MM.1S (cell line): Measurements from ENCODE around the gene SYT9.

Source experiments
- CTCF ChIP-seq: fragments of 300-600 bp; sonication (generic); IDR thresholded peaks from 2 replicates; pipeline ENCODE4 v1.5.1; 2016; ENCODE audit warnings: antibody characterized with exemption, low read length, mixed read lengths
- EZH2 ChIP-seq: fragments of 300-600 bp; sonication (generic); optimal IDR thresholded peaks from 2 replicates; pipeline ENCODE3; 2017; ENCODE audit warnings: low read depth, mild to moderate bottlenecking, antibody characterized with exemption, low read length, mixed read lengths
- EZH2phosphoT487 ChIP-seq: fragments of 300-600 bp; sonication (generic); IDR thresholded peaks from 2 replicates; pipeline ENCODE4 v1.6.1; 2018; ENCODE audit warnings: antibody characterized with exemption, low read length

- TF ChIP-seq CTCF (no peak), EZH2phosphoT487 (no peak), EZH2 (no peak)
Measured at GRCh38 chr11:7451952-7452494, 200.3 kb downstream of the SYT9 start.
